ENCODE measurements around the gene CLSTN2. TPM values are rescaled to one million over a fixed set of nuclear protein-coding genes. Genes with fewer than 3 reads are reported as not detected.
"Not testable (repeated sequence)": the region's sequence is repeated elsewhere in the genome, so short reads cannot be mapped to it uniquely, and the experiment has no call there.

The CLSTN2 gene
- polyA plus RNA-seq, 2 donors: 0.20 TPM

GRCh38 chr3:140403608-140404007 lies 468.6 kb downstream of the CLSTN2 start:
- WGBS, 2 donors: 69 to 79% methylated on average over 6 of the region's 6 CpGs
- Histone ChIP-seq H3K4me3 (ENCODE audit: low read depth in 1 of 2, low read length in 2 of 2) (no peak overlapping the region), H3K27ac (ENCODE audit: low read depth in 2 of 2, low read length in 1 of 2) (no peak overlapping the region), H3K9me3 (ENCODE audit: control insufficient read depth in 2 of 2, insufficient read depth in 1 of 2, low read depth in 1 of 2, low read length in 1 of 2) (no peaks in the 10 kb centered on the region), H3K36me3 (ENCODE audit: control insufficient read depth in 2 of 2, insufficient read depth in 2 of 2, low read length in 1 of 2) (no peaks in the 10 kb centered on the region), H3K4me1 (ENCODE audit: control insufficient read depth in 2 of 2, insufficient read depth in 2 of 2, low read length in 1 of 2) (no peaks in the 10 kb centered on the region), H3K27me3 (ENCODE audit: control insufficient read depth in 1 of 2, insufficient read depth in 2 of 2, low read length in 2 of 2) (no peaks in the 10 kb centered on the region)

- Histone ChIP-seq H3K4me1 (ENCODE audit: control insufficient read depth in 2 of 2, insufficient read depth in 2 of 2, low read length in 1 of 2) (no peaks in the 10 kb centered on the region), H3K27me3 (ENCODE audit: control insufficient read depth in 1 of 2, insufficient read depth in 2 of 2, low read length in 2 of 2) (no peaks in the 10 kb centered on the region), H3K9me3 (ENCODE audit: control insufficient read depth in 2 of 2, insufficient read depth in 1 of 2, low read depth in 1 of 2, low read length in 1 of 2) (peaks cover 0 to 6% of the 10 kb centered on the region in 2 donors), H3K27ac (ENCODE audit: low read depth in 2 of 2, low read length in 1 of 2) (no peak overlapping the region), H3K4me3 (ENCODE audit: low read depth in 1 of 2, low read length in 2 of 2) (no peak overlapping the region), H3K36me3 (ENCODE audit: control insufficient read depth in 2 of 2, insufficient read depth in 2 of 2, low read length in 1 of 2) (no peaks in the 10 kb centered on the region)
Measured at GRCh38 chr3:140406655-140407054, 471.7 kb downstream of the CLSTN2 start.

GRCh38 chr3:140408252-140408651 lies 473.3 kb downstream of the CLSTN2 start:
- WGBS, 2 donors: 80 to 88% methylated on average over 3 of the region's 3 CpGs
- H3K27ac ChIP-seq (ENCODE audit: low read depth in 2 of 2, low read length in 1 of 2): no peak overlapping the region
- no peaks in the 10 kb centered on the region for H3K36me3 ChIP-seq (ENCODE audit: control insufficient read depth in 2 of 2, insufficient read depth in 2 of 2, low read length in 1 of 2)
- no peak overlapping the region for H3K4me3 ChIP-seq (ENCODE audit: low read depth in 1 of 2, low read length in 2 of 2)
- no peaks in the 10 kb centered on the region for H3K27me3 ChIP-seq (ENCODE audit: control insufficient read depth in 1 of 2, insufficient read depth in 2 of 2, low read length in 2 of 2)
- no peaks in the 10 kb centered on the region for H3K4me1 ChIP-seq (ENCODE audit: control insufficient read depth in 2 of 2, insufficient read depth in 2 of 2, low read length in 1 of 2)
- H3K9me3 ChIP-seq (ENCODE audit: control insufficient read depth in 2 of 2, insufficient read depth in 1 of 2, low read depth in 1 of 2, low read length in 1 of 2): peaks cover 0 to 6% of the 10 kb centered on the region in 2 donors

DNA sequence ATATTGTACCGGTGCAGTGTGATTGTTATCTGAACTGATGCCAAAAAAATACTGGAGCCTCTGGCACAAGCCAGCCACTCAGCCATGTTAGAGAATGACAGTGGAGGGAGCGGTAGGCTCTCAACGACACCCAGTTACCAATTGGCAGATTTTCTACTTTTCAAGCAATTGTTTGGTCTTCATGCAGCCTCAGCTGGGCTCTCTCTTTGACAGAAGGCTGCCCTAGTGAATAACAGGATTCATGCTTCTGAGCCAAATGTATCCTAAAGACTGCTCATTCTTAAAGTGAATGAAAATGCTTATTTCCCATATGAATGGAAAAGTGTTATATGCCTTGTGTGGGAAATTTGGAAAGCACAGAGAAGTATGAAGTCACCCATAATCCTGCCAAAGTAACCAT lies 481.7 kb downstream of the CLSTN2 start:
- H3K36me3 ChIP-seq (ENCODE audit: control insufficient read depth in 2 of 2, insufficient read depth in 2 of 2, low read length in 1 of 2): no peaks in the 10 kb centered on the region
- H3K4me3 ChIP-seq (ENCODE audit: low read depth in 1 of 2, low read length in 2 of 2): no peak overlapping the region
- H3K27me3 ChIP-seq (ENCODE audit: control insufficient read depth in 1 of 2, insufficient read depth in 2 of 2, low read length in 2 of 2): no peaks in the 10 kb centered on the region
- no peaks in the 10 kb centered on the region for H3K9me3 ChIP-seq (ENCODE audit: control insufficient read depth in 2 of 2, insufficient read depth in 1 of 2, low read depth in 1 of 2, low read length in 1 of 2)
- no peak overlapping the region for H3K27ac ChIP-seq (ENCODE audit: low read depth in 2 of 2, low read length in 1 of 2)
- 64 to 72% methylated on average over 3 of the region's 3 CpGs for WGBS, 2 donors
- no peaks in the 10 kb centered on the region for H3K4me1 ChIP-seq (ENCODE audit: control insufficient read depth in 2 of 2, insufficient read depth in 2 of 2, low read length in 1 of 2)

DNA sequence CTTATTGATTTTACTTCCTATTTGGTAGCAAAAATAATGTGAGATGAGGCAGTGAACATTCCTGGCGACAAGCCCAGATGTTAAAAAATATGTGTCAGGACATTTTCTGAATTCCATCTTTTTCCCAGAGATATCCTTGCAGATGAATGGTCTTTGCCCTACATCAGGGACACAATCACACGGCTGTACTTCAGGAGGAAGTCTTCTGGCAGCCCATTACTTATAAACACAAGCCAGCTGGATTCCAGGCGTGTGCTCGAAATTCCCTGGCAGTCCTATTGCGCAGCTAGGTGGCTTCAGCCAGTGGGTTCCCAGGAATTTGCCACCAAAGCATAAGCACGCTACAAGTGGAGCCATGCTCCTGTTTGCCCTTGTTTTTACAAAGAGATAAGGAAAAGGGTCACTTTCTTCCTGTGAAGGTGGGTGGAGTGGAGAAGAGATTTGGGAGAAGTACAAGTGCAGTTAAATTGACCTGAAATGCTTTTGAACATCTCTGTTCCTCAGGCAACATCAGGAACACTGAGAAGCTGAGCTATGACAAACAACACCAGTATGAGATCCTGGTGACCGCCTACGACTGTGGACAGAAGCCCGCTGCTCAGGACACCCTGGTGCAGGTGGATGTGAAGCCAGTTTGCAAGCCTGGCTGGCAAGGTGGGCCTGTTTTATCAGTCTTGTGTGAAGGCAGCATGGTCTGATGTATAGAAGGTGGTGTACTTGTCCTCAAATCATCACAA lies 485.8 kb downstream of the CLSTN2 start:
- Histone ChIP-seq H3K4me3 (ENCODE audit: low read depth in 1 of 2, low read length in 2 of 2) (no peak overlapping the region), H3K4me1 (ENCODE audit: control insufficient read depth in 2 of 2, insufficient read depth in 2 of 2, low read length in 1 of 2) (no peaks in the 10 kb centered on the region), H3K27me3 (ENCODE audit: control insufficient read depth in 1 of 2, insufficient read depth in 2 of 2, low read length in 2 of 2) (no peaks in the 10 kb centered on the region), H3K36me3 (ENCODE audit: control insufficient read depth in 2 of 2, insufficient read depth in 2 of 2, low read length in 1 of 2) (no peaks in the 10 kb centered on the region), H3K9me3 (ENCODE audit: control insufficient read depth in 2 of 2, insufficient read depth in 1 of 2, low read depth in 1 of 2, low read length in 1 of 2) (peaks cover 0 to 3% of the 10 kb centered on the region in 2 donors), H3K27ac (ENCODE audit: low read depth in 2 of 2, low read length in 1 of 2) (no peak overlapping the region)
- 43 to 57% methylated on average over 9 of the region's 9 CpGs for WGBS, 2 donors

DNA sequence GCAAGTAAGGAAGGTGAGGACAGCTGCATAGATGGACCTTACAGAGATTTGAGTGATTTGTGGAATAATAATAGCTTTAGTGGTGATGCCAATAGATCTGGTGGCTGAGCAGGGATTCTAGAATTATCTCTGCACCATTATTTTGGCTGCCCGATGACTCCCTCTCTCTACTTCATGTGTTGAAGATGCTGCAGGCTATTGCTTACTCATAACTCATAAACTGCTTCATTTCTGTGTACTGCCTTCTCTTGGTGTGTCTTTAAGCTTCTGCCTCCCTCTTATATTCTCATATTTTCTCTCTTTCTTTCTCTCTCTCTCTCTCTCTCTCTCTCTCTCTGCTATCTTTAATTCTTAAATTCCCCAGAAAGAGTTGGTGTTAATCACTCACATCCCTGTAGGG lies 486.9 kb downstream of the CLSTN2 start:
- no peaks in the 10 kb centered on the region for H3K4me1 ChIP-seq (ENCODE audit: control insufficient read depth in 2 of 2, insufficient read depth in 2 of 2, low read length in 1 of 2)
- peaks cover 0 to 3% of the 10 kb centered on the region in 2 donors for H3K9me3 ChIP-seq (ENCODE audit: control insufficient read depth in 2 of 2, insufficient read depth in 1 of 2, low read depth in 1 of 2, low read length in 1 of 2)
- no peak overlapping the region for H3K27ac ChIP-seq (ENCODE audit: low read depth in 2 of 2, low read length in 1 of 2)
- no peaks in the 10 kb centered on the region for H3K27me3 ChIP-seq (ENCODE audit: control insufficient read depth in 1 of 2, insufficient read depth in 2 of 2, low read length in 2 of 2)
- WGBS, 2 donors: 82 to 90% methylated on average over 1 of the region's 1 CpG
- no peak overlapping the region for H3K4me3 ChIP-seq (ENCODE audit: low read depth in 1 of 2, low read length in 2 of 2)
- H3K36me3 ChIP-seq (ENCODE audit: control insufficient read depth in 2 of 2, insufficient read depth in 2 of 2, low read length in 1 of 2): no peaks in the 10 kb centered on the region

DNA sequence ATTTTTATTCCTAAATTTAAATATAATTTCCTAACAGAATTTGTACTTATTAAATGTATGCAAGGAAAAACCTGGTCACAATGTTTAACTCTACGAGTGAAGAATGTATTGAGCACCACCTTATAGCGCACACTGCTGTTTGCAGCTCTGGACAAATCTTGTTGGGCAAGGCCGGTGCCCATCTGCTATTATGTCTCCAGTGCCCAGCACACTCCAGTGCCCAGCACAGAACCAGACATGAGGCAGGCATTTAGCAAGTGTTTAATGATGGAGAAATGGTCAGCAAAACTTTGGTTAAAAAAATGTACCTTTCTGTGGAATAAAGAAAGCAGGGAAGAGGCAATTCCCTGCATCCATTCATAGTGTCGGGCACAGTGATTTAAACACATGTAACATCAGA lies 488.2 kb downstream of the CLSTN2 start:
- Histone ChIP-seq H3K27ac (ENCODE audit: low read depth in 2 of 2, low read length in 1 of 2) (no peak overlapping the region), H3K4me1 (ENCODE audit: control insufficient read depth in 2 of 2, insufficient read depth in 2 of 2, low read length in 1 of 2) (no peaks in the 10 kb centered on the region), H3K4me3 (ENCODE audit: low read depth in 1 of 2, low read length in 2 of 2) (no peak overlapping the region), H3K27me3 (ENCODE audit: control insufficient read depth in 1 of 2, insufficient read depth in 2 of 2, low read length in 2 of 2) (no peaks in the 10 kb centered on the region), H3K36me3 (ENCODE audit: control insufficient read depth in 2 of 2, insufficient read depth in 2 of 2, low read length in 1 of 2) (no peaks in the 10 kb centered on the region), H3K9me3 (ENCODE audit: control insufficient read depth in 2 of 2, insufficient read depth in 1 of 2, low read depth in 1 of 2, low read length in 1 of 2) (peaks cover 0 to 3% of the 10 kb centered on the region in 2 donors)
- WGBS, 2 donors: 88 to 93% methylated on average over 4 of the region's 4 CpGs

DNA sequence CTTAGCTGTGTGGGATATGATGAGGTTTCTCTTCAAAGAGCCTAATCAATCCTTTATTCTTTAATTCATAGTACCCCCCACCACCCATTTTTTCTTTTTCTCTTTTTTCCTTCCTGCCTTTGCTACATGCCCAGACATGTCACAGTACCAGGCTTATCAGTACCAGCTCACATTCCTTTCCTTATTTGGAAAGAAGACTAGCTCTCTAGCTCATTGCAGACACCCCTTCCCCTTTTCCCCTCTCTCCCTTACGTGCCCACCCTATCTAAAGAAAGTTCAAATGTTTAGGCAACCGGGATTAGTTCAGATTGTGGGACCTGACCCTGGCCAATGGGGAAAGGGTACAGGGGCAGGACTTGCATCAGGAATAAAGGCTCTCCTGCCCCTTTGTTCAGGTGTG lies 488.6 kb downstream of the CLSTN2 start:
- not testable (repeated sequence) for H3K27me3 ChIP-seq (ENCODE audit: control insufficient read depth in 1 of 2, insufficient read depth in 2 of 2, low read length in 2 of 2); H3K36me3 ChIP-seq (ENCODE audit: control insufficient read depth in 2 of 2, insufficient read depth in 2 of 2, low read length in 1 of 2); H3K9me3 ChIP-seq (ENCODE audit: control insufficient read depth in 2 of 2, insufficient read depth in 1 of 2, low read depth in 1 of 2, low read length in 1 of 2); H3K27ac ChIP-seq (ENCODE audit: low read depth in 2 of 2, low read length in 1 of 2); H3K4me3 ChIP-seq (ENCODE audit: low read depth in 1 of 2, low read length in 2 of 2); H3K4me1 ChIP-seq (ENCODE audit: control insufficient read depth in 2 of 2, insufficient read depth in 2 of 2, low read length in 1 of 2)
- WGBS, 2 donors: 42 to 65% methylated on average over 2 of the region's 2 CpGs

DNA sequence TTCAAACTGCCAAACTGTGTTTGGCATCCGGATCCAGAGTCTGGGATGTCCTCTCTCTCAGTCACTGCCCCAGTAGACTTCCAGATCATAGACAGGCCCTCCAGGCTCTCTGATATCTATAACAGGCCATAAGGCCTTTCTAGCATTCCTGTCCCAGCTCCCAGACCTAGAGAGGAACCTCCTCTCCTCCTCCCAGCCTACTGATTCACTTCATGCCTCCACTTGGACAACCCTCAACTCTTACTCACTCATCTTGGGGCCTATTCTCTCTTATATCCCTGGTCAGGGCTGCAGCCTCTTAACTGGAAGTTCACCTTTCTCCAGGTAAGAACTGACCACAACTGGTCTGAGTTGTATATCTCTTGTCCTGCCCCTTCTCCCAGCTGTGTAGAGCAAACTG lies 489.2 kb downstream of the CLSTN2 start:
- Histone ChIP-seq H3K36me3 (ENCODE audit: control insufficient read depth in 2 of 2, insufficient read depth in 2 of 2, low read length in 1 of 2) (no peaks in the 10 kb centered on the region), H3K27ac (ENCODE audit: low read depth in 2 of 2, low read length in 1 of 2) (no peak overlapping the region), H3K9me3 (ENCODE audit: control insufficient read depth in 2 of 2, insufficient read depth in 1 of 2, low read depth in 1 of 2, low read length in 1 of 2) (peaks cover 0 to 3% of the 10 kb centered on the region in 2 donors), H3K4me1 (ENCODE audit: control insufficient read depth in 2 of 2, insufficient read depth in 2 of 2, low read length in 1 of 2) (no peaks in the 10 kb centered on the region), H3K4me3 (ENCODE audit: low read depth in 1 of 2, low read length in 2 of 2) (no peak overlapping the region), H3K27me3 (ENCODE audit: control insufficient read depth in 1 of 2, insufficient read depth in 2 of 2, low read length in 2 of 2) (no peaks in the 10 kb centered on the region)
- 86 to 89% methylated on average over 1 of the region's 1 CpG for WGBS, 2 donors

DNA sequence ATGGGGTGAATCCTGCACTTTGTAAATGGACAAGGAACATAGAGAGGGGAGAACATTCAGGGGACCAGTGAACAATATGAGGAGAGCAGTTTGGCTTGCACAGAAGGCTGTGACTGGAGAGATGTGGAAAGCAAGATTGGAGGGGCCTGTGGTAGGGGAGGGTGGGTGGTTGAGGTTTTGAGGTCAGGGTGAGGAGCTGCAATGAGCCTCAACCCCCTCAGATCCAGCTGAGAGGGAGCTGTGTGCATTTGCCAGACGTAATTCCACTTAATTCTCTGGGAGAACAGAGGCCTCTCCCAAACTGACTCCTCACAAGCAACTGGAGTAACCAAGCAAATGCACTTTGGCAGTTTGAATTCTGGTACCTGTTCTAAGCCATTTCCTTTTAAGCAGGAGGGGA lies 489.7 kb downstream of the CLSTN2 start:
- no peaks in the 10 kb centered on the region for H3K4me1 ChIP-seq (ENCODE audit: control insufficient read depth in 2 of 2, insufficient read depth in 2 of 2, low read length in 1 of 2)
- H3K27me3 ChIP-seq (ENCODE audit: control insufficient read depth in 1 of 2, insufficient read depth in 2 of 2, low read length in 2 of 2): no peaks in the 10 kb centered on the region
- no peak overlapping the region for H3K4me3 ChIP-seq (ENCODE audit: low read depth in 1 of 2, low read length in 2 of 2)
- H3K9me3 ChIP-seq (ENCODE audit: control insufficient read depth in 2 of 2, insufficient read depth in 1 of 2, low read depth in 1 of 2, low read length in 1 of 2): peaks cover 0 to 3% of the 10 kb centered on the region in 2 donors
- 80 to 92% methylated on average over 1 of the region's 1 CpG for WGBS, 2 donors
- H3K36me3 ChIP-seq (ENCODE audit: control insufficient read depth in 2 of 2, insufficient read depth in 2 of 2, low read length in 1 of 2): no peaks in the 10 kb centered on the region
- no peak overlapping the region for H3K27ac ChIP-seq (ENCODE audit: low read depth in 2 of 2, low read length in 1 of 2)

All from esophagus (tissue), 2 donors.